Measurements from ENCODE around the gene PDE6D. TPM values are rescaled to one million over a fixed set of nuclear protein-coding genes. Genes with fewer than 3 reads are reported as not detected.
"Not testable (repeated sequence)": the region's sequence is repeated elsewhere in the genome, so short reads cannot be mapped to it uniquely, and the experiment has no call there.

PDE6D gene
- total RNA-seq, 4 donors from 2014 or later, result 20.0 to 59.4 (median 25.7) TPM

DNA sequence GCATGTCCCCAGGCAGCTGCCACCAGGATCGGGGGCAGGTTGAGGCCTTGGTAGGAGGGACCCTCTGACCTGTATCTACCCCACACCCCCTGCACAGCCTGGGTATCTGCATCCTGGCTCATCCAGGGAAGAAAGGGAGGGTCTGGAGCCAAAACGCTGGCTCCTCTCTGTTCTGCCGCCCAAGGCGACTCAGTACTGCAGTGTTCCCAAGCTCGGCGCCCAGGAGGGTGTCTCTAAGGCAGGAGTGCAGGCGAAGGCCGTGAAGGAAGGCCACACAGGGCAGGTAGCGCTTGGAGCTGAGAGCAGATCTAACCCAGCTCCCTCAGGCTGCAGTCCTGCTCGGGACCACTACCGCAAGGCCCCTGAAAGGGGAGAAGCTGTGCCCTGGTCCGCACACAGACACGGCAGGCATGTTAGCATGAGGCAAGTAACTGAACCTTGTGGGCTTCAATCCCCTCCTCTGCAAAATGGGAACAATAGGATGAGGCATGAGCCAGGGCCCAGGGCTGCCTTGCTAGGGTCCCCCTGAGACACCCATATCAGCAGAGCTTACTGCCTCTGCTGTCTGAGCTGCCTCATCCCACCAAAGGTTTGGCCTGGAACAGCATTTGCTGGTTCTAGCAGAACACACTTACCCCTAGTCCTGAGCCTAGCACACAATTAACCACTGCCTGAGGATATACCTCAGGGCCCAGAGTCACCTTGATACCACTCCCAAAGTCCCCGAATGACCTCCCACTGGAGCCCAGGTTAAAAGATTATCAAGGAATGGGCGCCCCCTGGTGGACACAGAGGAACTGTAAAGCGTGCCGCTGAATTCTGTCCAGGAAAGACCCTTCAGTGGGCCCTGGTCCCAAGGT is 66.2 kb downstream of the PDE6D start:
- Histone ChIP-seq H3K9me3 (no peaks in the 10 kb centered on the region), H3K36me3 (peaks cover 0 to 19% (median 0%) of the 10 kb centered on the region in 3 donors), H3K4me3 (no peak overlapping the region), H3K27ac (peak overlapping the region in 3 of 4 donors; percentile 61 to 69 (median 64)), H3K4me1 (peaks cover 3 to 27% (median 17%) of the 10 kb centered on the region in 4 donors), H3K27me3 (no peaks in the 10 kb centered on the region)
- TF ChIP-seq POLR2A (IDR thresholded peaks at IDR 0.05), result no peak
- TF ChIP-seq, protein P1, sequence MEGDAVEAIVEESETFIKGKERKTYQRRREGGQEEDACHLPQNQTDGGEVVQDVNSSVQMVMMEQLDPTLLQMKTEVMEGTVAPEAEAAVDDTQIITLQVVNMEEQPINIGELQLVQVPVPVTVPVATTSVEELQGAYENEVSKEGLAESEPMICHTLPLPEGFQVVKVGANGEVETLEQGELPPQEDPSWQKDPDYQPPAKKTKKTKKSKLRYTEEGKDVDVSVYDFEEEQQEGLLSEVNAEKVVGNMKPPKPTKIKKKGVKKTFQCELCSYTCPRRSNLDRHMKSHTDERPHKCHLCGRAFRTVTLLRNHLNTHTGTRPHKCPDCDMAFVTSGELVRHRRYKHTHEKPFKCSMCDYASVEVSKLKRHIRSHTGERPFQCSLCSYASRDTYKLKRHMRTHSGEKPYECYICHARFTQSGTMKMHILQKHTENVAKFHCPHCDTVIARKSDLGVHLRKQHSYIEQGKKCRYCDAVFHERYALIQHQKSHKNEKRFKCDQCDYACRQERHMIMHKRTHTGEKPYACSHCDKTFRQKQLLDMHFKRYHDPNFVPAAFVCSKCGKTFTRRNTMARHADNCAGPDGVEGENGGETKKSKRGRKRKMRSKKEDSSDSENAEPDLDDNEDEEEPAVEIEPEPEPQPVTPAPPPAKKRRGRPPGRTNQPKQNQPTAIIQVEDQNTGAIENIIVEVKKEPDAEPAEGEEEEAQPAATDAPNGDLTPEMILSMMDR (IDR thresholded peaks at IDR 0.05), result peak; percentile 84 to 95 (median 90)
- DNase-seq, result peak; percentile 79 to 92 (median 80)

GRCh38 chr2:231713730-231714638 is 67.1 kb downstream of the PDE6D start:
- H3K4me1 ChIP-seq, result peaks cover 3 to 27% (median 17%) of the 10 kb centered on the region in 4 donors
- no peak overlapping the region for H3K4me3 ChIP-seq
- TF ChIP-seq, protein P1 (IDR thresholded peaks at IDR 0.05), result peak; percentile 93 to 97 (median 95)
- TF ChIP-seq POLR2A (IDR thresholded peaks at IDR 0.05), result peak; percentile 8 to 35
- no peaks in the 10 kb centered on the region for H3K9me3 ChIP-seq
- peak; percentile 92 to 95 (median 92) for DNase-seq
- H3K27ac ChIP-seq, result peak overlapping the region; percentile 18 to 69 (median 62)
- H3K36me3 ChIP-seq, result peaks cover 0 to 19% (median 0%) of the 10 kb centered on the region in 3 donors
- H3K27me3 ChIP-seq, result no peaks in the 10 kb centered on the region

DNA sequence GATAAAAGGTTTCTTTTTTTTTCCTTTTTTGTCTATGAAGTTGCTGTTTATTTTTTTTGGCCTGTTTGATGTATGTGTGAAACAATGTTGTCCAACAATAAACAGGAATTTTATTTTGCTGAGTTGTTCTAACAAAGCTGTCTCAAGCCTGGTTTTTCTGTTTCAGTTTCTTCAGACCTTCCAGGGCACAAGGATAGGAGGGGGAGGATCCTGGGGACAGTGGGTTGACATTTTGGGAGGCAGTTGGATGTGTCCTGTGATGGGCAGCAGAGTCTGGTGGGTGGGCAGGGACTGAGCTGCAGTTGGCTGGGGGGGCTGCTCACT is 67.7 kb downstream of the PDE6D start:
- Histone ChIP-seq H3K36me3 (peaks cover 0 to 19% (median 0%) of the 10 kb centered on the region in 3 donors), H3K4me1 (peaks cover 3 to 27% (median 17%) of the 10 kb centered on the region in 4 donors), H3K27ac (peak overlapping the region; percentile 18 to 69 (median 62))
- H3K9me3 ChIP-seq, DNase-seq, H3K4me3 ChIP-seq, H3K27me3 ChIP-seq: not testable (repeated sequence)

DNA sequence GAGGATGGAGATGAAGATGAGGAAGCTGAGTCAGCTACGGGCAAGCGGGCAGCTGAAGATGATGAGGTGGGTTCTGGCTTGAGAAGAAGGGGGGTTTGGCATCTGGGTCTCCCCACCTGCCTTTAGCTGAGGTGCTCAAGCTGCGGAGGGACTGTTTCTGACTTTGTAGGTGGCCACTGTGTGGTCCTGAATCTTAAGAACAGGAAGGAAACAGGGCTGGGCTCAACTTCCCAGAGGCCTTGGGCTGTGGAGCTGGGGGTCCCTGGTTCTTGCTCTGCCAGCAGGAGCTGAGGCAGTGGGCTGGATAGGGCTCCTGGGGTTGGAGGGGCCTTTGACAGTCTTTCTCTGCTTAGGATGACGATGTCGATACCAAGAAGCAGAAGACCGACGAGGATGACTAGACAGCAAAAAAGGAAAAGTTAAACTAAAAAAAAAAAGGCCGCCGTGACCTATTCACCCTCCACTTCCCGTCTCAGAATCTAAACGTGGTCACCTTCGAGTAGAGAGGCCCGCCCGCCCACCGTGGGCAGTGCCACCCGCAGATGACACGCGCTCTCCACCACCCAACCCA is 68.5 kb downstream of the PDE6D start:
- H3K27me3 ChIP-seq, H3K9me3 ChIP-seq: not testable (repeated sequence)
- Histone ChIP-seq H3K4me1 (peaks cover 3 to 27% (median 17%) of the 10 kb centered on the region in 4 donors), H3K4me3 (peak overlapping the region in 3 of 4 donors; percentile 17 to 98 (median 97)), H3K27ac (peak overlapping the region; percentile 98 to 100 (median 100)), H3K36me3 (peaks cover 0 to 19% (median 0%) of the 10 kb centered on the region in 3 donors)
- peak in 2 of 3 donors; percentile 44 to 56 for DNase-seq

DNA sequence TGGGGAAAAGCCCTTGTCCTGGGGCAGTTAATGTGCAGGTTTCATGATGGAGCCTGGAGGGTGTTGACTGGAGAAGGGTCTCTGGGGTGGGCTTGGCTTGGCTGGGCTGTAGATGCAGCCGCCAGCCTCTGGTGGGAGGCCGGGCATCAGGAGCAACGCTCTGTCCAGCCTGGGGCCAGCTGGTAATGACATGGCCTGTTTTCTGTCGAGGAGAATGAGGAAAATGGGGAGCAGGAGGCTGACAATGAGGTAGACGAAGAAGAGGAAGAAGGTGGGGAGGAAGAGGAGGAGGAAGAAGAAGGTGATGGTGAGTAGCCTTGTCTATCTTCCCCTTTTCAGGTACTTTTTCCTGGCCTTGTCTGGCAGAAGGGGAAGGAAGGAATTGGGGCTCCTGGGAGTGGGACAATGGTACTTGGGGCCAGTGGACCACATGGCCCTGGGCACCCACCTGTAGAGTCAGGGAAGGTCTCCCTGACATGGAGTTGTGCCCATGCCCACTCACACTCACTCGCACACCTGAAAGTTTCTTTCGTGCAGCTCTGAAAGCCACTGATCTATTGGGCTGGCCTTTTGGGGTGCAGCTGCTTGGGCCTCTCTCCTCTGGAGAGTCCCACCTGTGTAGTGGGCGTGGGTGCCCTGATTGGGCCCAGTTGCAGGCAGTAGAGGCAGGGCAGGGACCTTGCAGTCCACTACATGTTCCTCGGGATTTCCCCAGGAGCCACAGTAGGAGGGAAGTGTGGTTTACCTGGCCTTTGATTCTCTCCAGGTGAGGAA is 69.2 kb downstream of the PDE6D start:
- no peak for DNase-seq
- H3K27me3 ChIP-seq, result no peaks in the 10 kb centered on the region
- peak overlapping the region; percentile 98 to 100 (median 100) for H3K27ac ChIP-seq
- peaks cover 3 to 27% (median 17%) of the 10 kb centered on the region in 4 donors for H3K4me1 ChIP-seq
- TF ChIP-seq POLR2A (IDR thresholded peaks at IDR 0.05), result no peak
- TF ChIP-seq, protein P1 (IDR thresholded peaks at IDR 0.05), result no peak
- peak overlapping the region; percentile 93 to 99 (median 98) for H3K4me3 ChIP-seq
- peaks cover 0 to 19% (median 0%) of the 10 kb centered on the region in 3 donors for H3K36me3 ChIP-seq
- H3K9me3 ChIP-seq, result no peaks in the 10 kb centered on the region
